Esophagus muscularis mucosa (tissue), 4 donors: ENCODE measurements around the gene CD200R1L.

ENCODE experiments used
- CTCF ChIP-seq, 3 experiments: fragments of 200-600 bp in 2 of 3; fragments of 450-650 bp in 1 of 3; sonication (generic) in 2 of 3; IDR thresholded peaks; one replicate each; pipeline ENCODE4 v1.5.1; 2017 to 2019; ENCODE audit warnings: antibody characterized with exemption in 3 of 3, mild to moderate bottlenecking in 2 of 3, moderate library complexity in 1 of 3
- EP300 ChIP-seq: sonication (generic); formaldehyde crosslinking; IDR thresholded peaks from one replicate; pipeline ENCODE4 v1.6.1; 2017; ENCODE audit warnings: antibody characterized with exemption
- POLR2A ChIP-seq: fragments of 450-650 bp; IDR thresholded peaks from one replicate; pipeline ENCODE4 v1.6.1; 2017; ENCODE audit warnings: antibody characterized with exemption, moderate library complexity, mild to moderate bottlenecking, low read depth

- TF ChIP-seq CTCF (IDR thresholded peaks at IDR 0.05) (no peak), POLR2A (no peak), EP300 (no peak)
Observed at GRCh38 chr3:112786881-112787579, 59.6 kb downstream of the CD200R1L start.
